PC-3 (cell line): Measurements from ENCODE around the gene CHIT1. TPM values are rescaled to one million over a fixed set of nuclear protein-coding genes. Genes with fewer than 3 reads are reported as not detected.

Source experiments
- ATAC-seq: fragments of 200-7000 bp; cut with Tn5 transposase; 2 replicates; pipeline ENCODE4 v1.9.1; 2020; ENCODE audit warnings: mild to moderate bottlenecking, moderate library complexity
- BruUV-seq: library from RNA; stranded (reverse); fragments of 400-500 nt; replicated peaks from 2 replicates; lab custom pipeline; 2021; lab: Mats Ljungman, UMichigan
- CTCF ChIA-PET: fragments of 300-600 bp; sonication (Branson Sonifier 250); formaldehyde crosslinking; loops from one replicate; lab custom pipeline; 2022; ENCODE audit warnings: antibody characterized with exemption; lab: Charles Lee
- POLR2A ChIA-PET: fragments of 300-600 bp; sonication (Branson Sonifier 250); formaldehyde crosslinking; loops from one replicate; lab custom pipeline; 2022; ENCODE audit warnings: antibody characterized with exemption; ENCODE audit not compliant: unreplicated experiment; lab: Charles Lee
- DNase-seq: peaks from one replicate; pipeline ENCODE4 v3.0.0-alpha.2; 2015
- H2AFZ ChIP-seq: fragments of 300-600 bp; sonication (generic); 2 replicates; pipeline ENCODE4 v1.6.0; 2016; ENCODE audit warnings: antibody characterized with exemption, low read length
- H3F3A ChIP-seq: fragments of 300-600 bp; sonication (generic); one replicate; pipeline ENCODE4 v1.6.0; 2017; ENCODE audit warnings: antibody characterized with exemption, low read length, control low read depth, mild to moderate bottlenecking; ENCODE audit not compliant: unreplicated experiment
- H3K27ac ChIP-seq: fragments of 300-600 bp; sonication (generic); 2 replicates; pipeline ENCODE4 v1.5.1; 2016; ENCODE audit warnings: mild to moderate bottlenecking, low read length
- H3K27me3 ChIP-seq: fragments of 300-600 bp; sonication (generic); 2 replicates; pipeline ENCODE4 v1.6.1; 2016; ENCODE audit warnings: low read length, mixed read lengths
- H3K36me3 ChIP-seq: fragments of 300-600 bp; sonication (generic); 2 replicates; pipeline ENCODE4 v1.6.1; 2016; ENCODE audit warnings: low read depth, mixed run types, low read length, mixed read lengths
- H3K4me1 ChIP-seq: fragments of 300-600 bp; sonication (generic); 2 replicates; pipeline ENCODE4 v1.5.1; 2016; ENCODE audit warnings: low read length; ENCODE audit not compliant: insufficient read depth
- H3K4me2 ChIP-seq: fragments of 300-600 bp; sonication (generic); 2 replicates; pipeline ENCODE4 v1.6.0; 2016; ENCODE audit warnings: low read length
- H3K4me3 ChIP-seq: fragments of 300-600 bp; sonication (generic); 2 replicates; pipeline ENCODE4 v1.5.1; 2016; ENCODE audit warnings: mild to moderate bottlenecking, low read length, mixed read lengths
- H3K79me2 ChIP-seq: fragments of 300-600 bp; sonication (generic); 2 replicates; pipeline ENCODE4 v1.6.1; 2017; ENCODE audit warnings: low read length, mixed read lengths
- H3K9ac ChIP-seq: fragments of 300-600 bp; sonication (generic); 2 replicates; pipeline ENCODE4 v1.6.0; 2016; ENCODE audit warnings: mild to moderate bottlenecking, low read length
- H3K9me2 ChIP-seq: fragments of 300-600 bp; sonication (generic); replicated peaks from 2 replicates; pipeline ENCODE4 v1.6.1; 2016; ENCODE audit warnings: mixed run types, low read length, mixed read lengths
- H3K9me3 ChIP-seq: fragments of 300-600 bp; sonication (generic); 2 replicates; pipeline ENCODE4 v1.6.1; 2016; ENCODE audit warnings: low read length, mixed read lengths
- H4K20me1 ChIP-seq: fragments of 300-600 bp; sonication (generic); 2 replicates; pipeline ENCODE4 v1.6.1; 2016; ENCODE audit warnings: low read length, mixed read lengths
- EZH2 ChIP-seq: fragments of 300-600 bp; sonication (generic); IDR thresholded peaks from one replicate; pipeline ENCODE4 v1.6.1; 2017; ENCODE audit warnings: antibody characterized with exemption, mild to moderate bottlenecking, low read length; ENCODE audit not compliant: unreplicated experiment
- EZH2phosphoT487 ChIP-seq: fragments of 300-600 bp; sonication (generic); IDR thresholded peaks from 2 replicates; pipeline ENCODE4 v1.6.1; 2018; ENCODE audit warnings: mild to moderate bottlenecking, antibody characterized with exemption, low read length, borderline replicate concordance
- intact Hi-C: fragments of 100-400 bp; cut with micrococcal nuclease; formaldehyde crosslinking; loops from 2 replicates; pipeline ENCODE4 v1.9.0; 2023
- total RNA-seq: library from RNA; depleted of rRNA; stranded (reverse); fragments of >200 nt; gene quantifications from 2 replicates; pipeline ENCODE4 v1.2.3, GENCODE V29; 2014
- TF ChIP-seq, protein P1 (sequence below): fragments of 300-600 bp; sonication (generic); conservative IDR thresholded peaks from 2 replicates; pipeline ENCODE4 v1.5.1; 2017; ENCODE audit warnings: antibody characterized with exemption, low read depth, mild to moderate bottlenecking, low read length

CHIT1 gene
- total RNA-seq, 1 experiment from 2014 or later: not detected

DNA sequence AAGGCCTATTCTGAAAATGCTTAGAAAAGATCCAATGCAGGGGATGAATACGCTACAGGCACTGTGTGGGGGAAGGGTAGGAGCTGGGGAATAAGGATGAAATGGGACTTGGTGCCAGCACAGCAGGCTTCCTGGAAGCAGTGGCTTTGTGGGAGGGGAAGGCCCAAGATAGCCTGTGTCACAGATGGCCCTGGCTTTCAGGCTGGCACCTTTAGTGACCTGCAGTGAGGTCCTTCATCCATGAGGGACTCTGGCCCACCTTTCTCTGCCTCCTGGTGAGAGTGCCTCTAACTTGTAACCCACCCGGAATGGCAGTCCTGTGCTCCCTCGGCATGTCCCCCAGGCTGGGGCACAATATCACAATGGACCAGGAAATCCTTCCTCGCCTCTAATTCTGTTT lies 43.9 kb downstream of the CHIT1 start:
- Histone ChIP-seq H2AFZ (no peak overlapping the region), H3K27me3 (peaks cover 19% of the 10 kb centered on the region; the same call in 1 of the 2 replicates), H3K79me2 (no peaks in the 10 kb centered on the region), H3K9ac (no peak overlapping the region), H3K36me3 (no peaks in the 10 kb centered on the region), H3K4me3 (no peak overlapping the region), H3K27ac (no peak overlapping the region), H3F3A (no peaks in the 10 kb centered on the region), H3K4me1 (no peaks in the 10 kb centered on the region), H3K9me3 (no peaks in the 10 kb centered on the region), H3K4me2 (no peak overlapping the region), H4K20me1 (no peaks in the 10 kb centered on the region), H3K9me2 (no peaks in the 10 kb centered on the region)
- DNase-seq: no peak
- no peak for ATAC-seq
- BruUV-seq: no TSS peak
- ChIA-PET POLR2A (no interaction called here), CTCF (no interaction called here)
- no peak for TF ChIP-seq EZH2
- no peak for TF ChIP-seq EZH2phosphoT487
- TF ChIP-seq, protein P1, sequence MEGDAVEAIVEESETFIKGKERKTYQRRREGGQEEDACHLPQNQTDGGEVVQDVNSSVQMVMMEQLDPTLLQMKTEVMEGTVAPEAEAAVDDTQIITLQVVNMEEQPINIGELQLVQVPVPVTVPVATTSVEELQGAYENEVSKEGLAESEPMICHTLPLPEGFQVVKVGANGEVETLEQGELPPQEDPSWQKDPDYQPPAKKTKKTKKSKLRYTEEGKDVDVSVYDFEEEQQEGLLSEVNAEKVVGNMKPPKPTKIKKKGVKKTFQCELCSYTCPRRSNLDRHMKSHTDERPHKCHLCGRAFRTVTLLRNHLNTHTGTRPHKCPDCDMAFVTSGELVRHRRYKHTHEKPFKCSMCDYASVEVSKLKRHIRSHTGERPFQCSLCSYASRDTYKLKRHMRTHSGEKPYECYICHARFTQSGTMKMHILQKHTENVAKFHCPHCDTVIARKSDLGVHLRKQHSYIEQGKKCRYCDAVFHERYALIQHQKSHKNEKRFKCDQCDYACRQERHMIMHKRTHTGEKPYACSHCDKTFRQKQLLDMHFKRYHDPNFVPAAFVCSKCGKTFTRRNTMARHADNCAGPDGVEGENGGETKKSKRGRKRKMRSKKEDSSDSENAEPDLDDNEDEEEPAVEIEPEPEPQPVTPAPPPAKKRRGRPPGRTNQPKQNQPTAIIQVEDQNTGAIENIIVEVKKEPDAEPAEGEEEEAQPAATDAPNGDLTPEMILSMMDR: no peak
- intact Hi-C loops: no loop called here

DNA sequence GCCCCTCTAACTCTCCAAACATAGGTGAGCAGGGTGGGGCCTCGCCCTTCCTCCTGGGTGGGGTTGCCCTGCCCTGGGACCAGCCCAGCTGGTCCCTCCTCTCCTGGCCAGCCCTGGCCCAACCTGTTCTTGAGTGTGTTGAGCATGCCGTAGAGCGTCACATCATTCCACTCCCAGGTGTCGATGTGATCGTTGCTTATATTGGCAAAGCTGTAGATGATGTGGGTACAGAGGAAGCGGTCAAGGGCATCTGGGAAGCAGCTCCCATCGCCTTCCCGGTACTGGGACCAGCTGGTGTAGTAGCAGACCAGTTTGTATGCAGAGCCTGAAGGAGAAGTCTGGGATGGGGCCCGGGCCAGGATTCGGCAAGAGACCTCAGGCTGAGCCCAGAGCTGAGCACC lies 44.4 kb downstream of the CHIT1 start:
- DNase-seq: no peak
- H3K36me3 ChIP-seq: no peaks in the 10 kb centered on the region
- H2AFZ ChIP-seq: no peak overlapping the region
- no peaks in the 10 kb centered on the region for H3F3A ChIP-seq
- H3K9ac ChIP-seq: no peak overlapping the region
- ATAC-seq: no peak
- no peaks in the 10 kb centered on the region for H3K4me1 ChIP-seq
- no peaks in the 10 kb centered on the region for H3K9me2 ChIP-seq
- no peak overlapping the region for H3K4me3 ChIP-seq
- no peak overlapping the region for H3K4me2 ChIP-seq
- ChIA-PET CTCF (no interaction called here), POLR2A (no interaction called here)
- H4K20me1 ChIP-seq: no peaks in the 10 kb centered on the region
- no peak overlapping the region for H3K27ac ChIP-seq
- no TSS peak for BruUV-seq
- H3K27me3 ChIP-seq: peaks cover 18% of the 10 kb centered on the region; the same call in 1 of the 2 replicates
- H3K79me2 ChIP-seq: no peaks in the 10 kb centered on the region
- H3K9me3 ChIP-seq: no peaks in the 10 kb centered on the region
- intact Hi-C loops: no loop called here
- no peak for TF ChIP-seq EZH2phosphoT487
- TF ChIP-seq, protein P1: no peak
- no peak for TF ChIP-seq EZH2

DNA sequence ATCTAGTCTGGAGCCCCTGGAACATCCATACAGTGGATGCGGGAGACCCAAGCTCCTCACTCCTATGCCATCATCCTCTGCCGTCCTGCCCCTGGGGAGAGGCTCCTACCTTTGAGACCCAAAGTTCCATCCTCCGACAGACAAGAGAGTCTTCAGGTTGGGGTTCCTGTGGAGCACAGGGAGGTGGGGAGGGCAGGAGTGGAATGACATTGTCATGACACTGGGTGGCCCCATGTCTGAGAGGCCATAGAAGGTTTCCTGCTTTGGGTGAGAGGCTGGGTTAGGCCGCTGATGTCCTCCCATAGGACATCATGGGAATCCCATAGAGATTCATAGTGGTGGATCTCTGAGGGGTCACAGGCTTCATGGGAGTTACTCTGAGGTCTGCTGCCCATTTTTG lies 45.0 kb downstream of the CHIT1 start:
- POLR2A ChIA-PET: no interaction called here
- no peak for ATAC-seq
- CTCF ChIA-PET: no interaction called here

More for the DNA sequence above, 45.0 kb downstream of the CHIT1 start:
- TF ChIP-seq EZH2 (no peak), EZH2phosphoT487 (no peak)
- TF ChIP-seq, protein P1: no peak
- no peaks in the 10 kb centered on the region for H3K79me2 ChIP-seq
- H3K9ac ChIP-seq: no peak overlapping the region
- no peaks in the 10 kb centered on the region for H3K36me3 ChIP-seq
- H3K4me1 ChIP-seq: no peaks in the 10 kb centered on the region
- H3K9me2 ChIP-seq: no peaks in the 10 kb centered on the region
- H4K20me1 ChIP-seq: no peaks in the 10 kb centered on the region
- no peak overlapping the region for H3K27ac ChIP-seq
- peaks cover 14% of the 10 kb centered on the region; the same call in 1 of the 2 replicates for H3K27me3 ChIP-seq
- H3K4me2 ChIP-seq: no peak overlapping the region
- intact Hi-C loops: no loop called here
- no peak for DNase-seq
- H3K9me3 ChIP-seq: no peaks in the 10 kb centered on the region
- H2AFZ ChIP-seq: no peak overlapping the region
- no peak overlapping the region for H3K4me3 ChIP-seq
- no peaks in the 10 kb centered on the region for H3F3A ChIP-seq
- BruUV-seq: no TSS peak
